ENCODE results near the gene NARS2.
"Not testable (repeated sequence)": the region's sequence is repeated elsewhere in the genome, so short reads cannot be mapped to it uniquely, and the experiment has no call there.

The NARS2 gene

GRCh38 chr11:78540256-78540655 is 34.4 kb downstream of the NARS2 start:
- no peak for DNase-seq

- no peak for DNase-seq
Measured at GRCh38 chr11:78539506-78539905, 35.2 kb downstream of the NARS2 start.

GRCh38 chr11:78536933-78537332 is 37.7 kb downstream of the NARS2 start:
- DNase-seq, result no peak

GRCh38 chr11:78535920-78536319 is 38.7 kb downstream of the NARS2 start:
- no peak for DNase-seq

GRCh38 chr11:78535027-78535426 is 39.6 kb downstream of the NARS2 start:
- no peak for DNase-seq

- no peak for DNase-seq
Measured at GRCh38 chr11:78533399-78533798, 41.3 kb downstream of the NARS2 start.

- DNase-seq, result no peak
Measured at GRCh38 chr11:78532991-78533390, 41.7 kb downstream of the NARS2 start.

GRCh38 chr11:78526497-78527146 is 48.0 kb downstream of the NARS2 start:
- DNase-seq, result no peak

- no peak for DNase-seq
Measured at GRCh38 chr11:78525720-78526119, 48.9 kb downstream of the NARS2 start.

GRCh38 chr11:78520230-78520629 is 54.4 kb downstream of the NARS2 start:
- no peak for DNase-seq

GRCh38 chr11:78516281-78516680 is 58.4 kb downstream of the NARS2 start:
- DNase-seq, result no peak

GRCh38 chr11:78514922-78515502 is 59.7 kb downstream of the NARS2 start:
- DNase-seq, result no peak

- not testable (repeated sequence) for DNase-seq
Measured at GRCh38 chr11:78513085-78513484, 61.6 kb downstream of the NARS2 start.

GRCh38 chr11:78510597-78510996 is 64.1 kb downstream of the NARS2 start:
- DNase-seq, result no peak

- no peak for DNase-seq
Measured at GRCh38 chr11:78510025-78510596, 64.6 kb downstream of the NARS2 start.

- DNase-seq, result no peak
Measured at GRCh38 chr11:78504708-78505107, 70.0 kb downstream of the NARS2 start.

- no peak for DNase-seq
Measured at GRCh38 chr11:78504181-78504580, 70.5 kb downstream of the NARS2 start.

GRCh38 chr11:78499971-78500370 is 74.7 kb downstream of the NARS2 start:
- no peak for DNase-seq

- no peak for DNase-seq
Measured at GRCh38 chr11:78497293-78497692, 77.4 kb downstream of the NARS2 start.

- DNase-seq, result no peak
Measured at GRCh38 chr11:78493413-78493975, 81.2 kb downstream of the NARS2 start.

- DNase-seq, result no peak
Measured at GRCh38 chr11:78492973-78493372, 81.7 kb downstream of the NARS2 start.

GRCh38 chr11:78489184-78489583 is 85.5 kb downstream of the NARS2 start:
- DNase-seq, result no peak

- no peak for DNase-seq
Measured at GRCh38 chr11:78478536-78478935, 96.1 kb downstream of the NARS2 start.

GRCh38 chr11:78476066-78476465 is 98.6 kb downstream of the NARS2 start:
- no peak for DNase-seq

Data from NCI-H1092 (cell line).